Measurements from ENCODE around the gene CD177. TPM values are rescaled to one million over a fixed set of nuclear protein-coding genes. Genes with fewer than 3 reads are reported as not detected.
"Not testable (repeated sequence)": the region's sequence is repeated elsewhere in the genome, so short reads cannot be mapped to it uniquely, and the experiment has no call there.

Gene CD177
- total and polyA plus RNA-seq, 2 donors (not counting 1 experiment from before 2014, with no cell fraction given) = 0.19 to 0.33 TPM

DNA sequence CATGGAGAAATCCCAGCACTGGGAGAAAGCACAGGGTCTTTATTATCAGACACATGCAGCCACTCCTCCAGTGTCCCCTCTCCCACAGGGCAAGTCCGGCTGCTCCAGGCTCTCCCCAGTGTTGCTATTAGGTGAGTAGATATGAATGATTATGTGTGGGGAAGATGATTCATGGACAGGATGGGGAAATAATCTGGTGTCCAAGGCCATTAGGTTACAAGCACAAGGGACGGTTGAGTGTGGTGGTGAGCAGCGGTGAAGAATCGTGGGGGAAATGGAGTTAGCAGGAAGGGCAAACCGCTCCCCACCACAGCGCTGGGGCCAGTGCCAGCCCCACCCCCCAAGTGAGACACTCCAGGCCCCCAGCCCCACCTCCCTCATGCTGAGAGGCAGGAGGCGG, 19.0 kb downstream of the CD177 start:
- Histone ChIP-seq H3K4me2 (ENCODE audit: extremely low read depth, insufficient read depth, low read length) (no peak overlapping the region), H4K20me1 (ENCODE audit: control insufficient read depth, extremely low read depth, insufficient read depth, low read length) (no peaks in the 10 kb centered on the region), H3K4me1 (ENCODE audit: control insufficient read depth, extremely low read depth, insufficient read depth, low read length) (no peaks in the 10 kb centered on the region), H2AFZ (ENCODE audit: low read length) (no peak overlapping the region), H3K9ac (ENCODE audit: insufficient read depth, low read length) (no peak overlapping the region), H3K9me3 (ENCODE audit: control insufficient read depth, insufficient read depth, low read depth, low read length) (no peaks in the 10 kb centered on the region), H3K36me3 (ENCODE audit: control insufficient read depth, insufficient read depth, low read length) (no peaks in the 10 kb centered on the region), H3K27ac (ENCODE audit: insufficient read depth, low read length) (no peak overlapping the region), H3K4me3 (replicated peaks in 1 of 4; ENCODE audit: control extremely low read depth in 1 of 4, insufficient read depth in 1 of 4, low read depth in 3 of 4, low read length in 4 of 4) (no peak overlapping the region), H3K79me2 (ENCODE audit: control insufficient read depth, insufficient read depth, low read length) (no peaks in the 10 kb centered on the region), H3K27me3 (ENCODE audit: control insufficient read depth, insufficient read depth, low read length) (peaks cover 8% of the 10 kb centered on the region)
- no peak for TF ChIP-seq EZH2 (IDR thresholded peaks at IDR 0.05; ENCODE audit: low read length, missing control alignments)
- TF ChIP-seq, protein P1, sequence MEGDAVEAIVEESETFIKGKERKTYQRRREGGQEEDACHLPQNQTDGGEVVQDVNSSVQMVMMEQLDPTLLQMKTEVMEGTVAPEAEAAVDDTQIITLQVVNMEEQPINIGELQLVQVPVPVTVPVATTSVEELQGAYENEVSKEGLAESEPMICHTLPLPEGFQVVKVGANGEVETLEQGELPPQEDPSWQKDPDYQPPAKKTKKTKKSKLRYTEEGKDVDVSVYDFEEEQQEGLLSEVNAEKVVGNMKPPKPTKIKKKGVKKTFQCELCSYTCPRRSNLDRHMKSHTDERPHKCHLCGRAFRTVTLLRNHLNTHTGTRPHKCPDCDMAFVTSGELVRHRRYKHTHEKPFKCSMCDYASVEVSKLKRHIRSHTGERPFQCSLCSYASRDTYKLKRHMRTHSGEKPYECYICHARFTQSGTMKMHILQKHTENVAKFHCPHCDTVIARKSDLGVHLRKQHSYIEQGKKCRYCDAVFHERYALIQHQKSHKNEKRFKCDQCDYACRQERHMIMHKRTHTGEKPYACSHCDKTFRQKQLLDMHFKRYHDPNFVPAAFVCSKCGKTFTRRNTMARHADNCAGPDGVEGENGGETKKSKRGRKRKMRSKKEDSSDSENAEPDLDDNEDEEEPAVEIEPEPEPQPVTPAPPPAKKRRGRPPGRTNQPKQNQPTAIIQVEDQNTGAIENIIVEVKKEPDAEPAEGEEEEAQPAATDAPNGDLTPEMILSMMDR (conservative IDR thresholded peaks at IDR 0.05 in 1 of 2, IDR thresholded peaks at IDR 0.05 in 1 of 2; ENCODE audit: low read depth in 1 of 2, low read length in 2 of 2) = no peak
- DNase-seq (ENCODE audit: low read depth in 2 of 2) = peak in 1 of 2 donors; percentile 6

DNA sequence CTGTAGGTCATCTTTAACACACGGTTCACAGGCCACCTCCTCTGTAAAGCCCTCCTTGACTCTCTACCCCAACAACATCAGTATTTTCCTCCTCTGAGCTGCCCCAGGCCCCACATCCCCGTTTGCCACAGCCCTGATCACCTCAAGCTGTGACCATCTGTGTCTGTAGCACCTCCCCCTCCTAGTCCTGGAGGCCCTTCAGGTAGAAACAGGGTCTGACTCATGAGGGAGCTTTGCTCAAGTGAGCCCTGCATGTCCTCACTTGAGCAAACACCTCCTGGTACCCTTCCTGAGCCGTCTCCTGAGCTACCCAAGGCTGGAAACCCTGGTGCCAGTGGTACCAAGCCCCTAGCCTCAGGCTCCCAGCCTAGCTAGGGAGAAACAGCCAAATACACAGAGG, 24.1 kb downstream of the CD177 start:
- not testable (repeated sequence) for H3K27ac ChIP-seq (ENCODE audit: insufficient read depth, low read length); H3K4me2 ChIP-seq (ENCODE audit: extremely low read depth, insufficient read depth, low read length)

DNA sequence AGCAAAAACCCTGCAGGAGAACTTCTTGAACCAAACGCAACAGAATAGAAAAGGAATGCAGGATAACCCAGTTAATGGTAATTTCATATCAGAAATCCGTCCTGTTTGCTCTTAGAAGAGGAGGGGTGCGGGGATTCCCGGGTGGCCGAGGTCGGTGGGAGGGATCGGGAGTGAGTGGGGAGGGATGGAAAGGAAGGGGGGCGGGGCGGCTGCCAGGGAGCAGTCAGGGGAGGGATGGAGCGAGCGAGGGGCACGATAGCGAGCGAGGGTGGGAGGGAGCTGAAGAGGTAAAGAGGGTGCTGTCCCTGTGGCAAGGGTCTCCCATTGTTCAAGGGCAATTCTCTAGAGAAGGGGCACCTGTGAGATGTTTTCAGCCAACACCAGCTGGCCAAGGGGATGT, 26.5 kb downstream of the CD177 start:
- DNase-seq (ENCODE audit: low read depth in 2 of 2) = no peak
- TF ChIP-seq EZH2 (IDR thresholded peaks at IDR 0.05; ENCODE audit: low read length, missing control alignments) = no peak
- TF ChIP-seq, protein P1 (conservative IDR thresholded peaks at IDR 0.05 in 1 of 2, IDR thresholded peaks at IDR 0.05 in 1 of 2; ENCODE audit: low read depth in 1 of 2, low read length in 2 of 2) = no peak
- H3K4me3 ChIP-seq (replicated peaks in 1 of 4; ENCODE audit: control extremely low read depth in 1 of 4, insufficient read depth in 1 of 4, low read depth in 3 of 4, low read length in 4 of 4) = no peak overlapping the region
- no peaks in the 10 kb centered on the region for H3K36me3 ChIP-seq (ENCODE audit: control insufficient read depth, insufficient read depth, low read length)
- H3K27ac ChIP-seq (ENCODE audit: insufficient read depth, low read length) = no peak overlapping the region
- H3K27me3 ChIP-seq (ENCODE audit: control insufficient read depth, insufficient read depth, low read length) = peaks cover 4% of the 10 kb centered on the region
- no peak overlapping the region for H2AFZ ChIP-seq (ENCODE audit: low read length)
- H4K20me1 ChIP-seq (ENCODE audit: control insufficient read depth, extremely low read depth, insufficient read depth, low read length) = no peaks in the 10 kb centered on the region
- no peak overlapping the region for H3K4me2 ChIP-seq (ENCODE audit: extremely low read depth, insufficient read depth, low read length)
- H3K79me2 ChIP-seq (ENCODE audit: control insufficient read depth, insufficient read depth, low read length) = no peaks in the 10 kb centered on the region
- H3K9ac ChIP-seq (ENCODE audit: insufficient read depth, low read length) = no peak overlapping the region
- no peaks in the 10 kb centered on the region for H3K9me3 ChIP-seq (ENCODE audit: control insufficient read depth, insufficient read depth, low read depth, low read length)
- no peaks in the 10 kb centered on the region for H3K4me1 ChIP-seq (ENCODE audit: control insufficient read depth, extremely low read depth, insufficient read depth, low read length)

More for the DNA sequence above, 24.1 kb downstream of the CD177 start:
- DNase-seq (ENCODE audit: low read depth in 2 of 2); H3K4me3 ChIP-seq (replicated peaks in 1 of 4; ENCODE audit: control extremely low read depth in 1 of 4, insufficient read depth in 1 of 4, low read depth in 3 of 4, low read length in 4 of 4); H3K27me3 ChIP-seq (ENCODE audit: control insufficient read depth, insufficient read depth, low read length); H3K4me1 ChIP-seq (ENCODE audit: control insufficient read depth, extremely low read depth, insufficient read depth, low read length); H3K9ac ChIP-seq (ENCODE audit: insufficient read depth, low read length); H3K36me3 ChIP-seq (ENCODE audit: control insufficient read depth, insufficient read depth, low read length); H3K9me3 ChIP-seq (ENCODE audit: control insufficient read depth, insufficient read depth, low read depth, low read length); H4K20me1 ChIP-seq (ENCODE audit: control insufficient read depth, extremely low read depth, insufficient read depth, low read length); H2AFZ ChIP-seq (ENCODE audit: low read length); H3K79me2 ChIP-seq (ENCODE audit: control insufficient read depth, insufficient read depth, low read length): not testable (repeated sequence)

All from fibroblast of lung (primary cell).